Fibroblast of the conjunctiva (primary cell): ENCODE results near the gene C19orf44.
"Not testable (repeated sequence)": the region's sequence is repeated elsewhere in the genome, so short reads cannot be mapped to it uniquely, and the experiment has no call there.

ENCODE experiments used
- DNase-seq: peaks from one replicate; pipeline ENCODE4 v3.0.0-alpha.2; 2010; ENCODE audit warnings: low read depth

Gene C19orf44

GRCh38 chr19:16495982-16496612 lies at the start of gene C19orf44, which contains the start of gene CALR3:
Gene C19orf44, plus strand, starts transcription at chr19:16496394. Its CDS starts 4,399 bp downstream, at chr19:16500793.
Gene CALR3, minus strand, starts transcription at chr19:16496167. Its CDS starts 38 bp downstream, at chr19:16496129.
- DNase-seq = peak; percentile 98

GRCh38 chr19:16446724-16447368 lies 49.3 kb upstream of the C19orf44 start:
- DNase-seq = peak; percentile 75

GRCh38 chr19:16448872-16449271 lies 47.3 kb upstream of the C19orf44 start:
- DNase-seq = not testable (repeated sequence)

DNA sequence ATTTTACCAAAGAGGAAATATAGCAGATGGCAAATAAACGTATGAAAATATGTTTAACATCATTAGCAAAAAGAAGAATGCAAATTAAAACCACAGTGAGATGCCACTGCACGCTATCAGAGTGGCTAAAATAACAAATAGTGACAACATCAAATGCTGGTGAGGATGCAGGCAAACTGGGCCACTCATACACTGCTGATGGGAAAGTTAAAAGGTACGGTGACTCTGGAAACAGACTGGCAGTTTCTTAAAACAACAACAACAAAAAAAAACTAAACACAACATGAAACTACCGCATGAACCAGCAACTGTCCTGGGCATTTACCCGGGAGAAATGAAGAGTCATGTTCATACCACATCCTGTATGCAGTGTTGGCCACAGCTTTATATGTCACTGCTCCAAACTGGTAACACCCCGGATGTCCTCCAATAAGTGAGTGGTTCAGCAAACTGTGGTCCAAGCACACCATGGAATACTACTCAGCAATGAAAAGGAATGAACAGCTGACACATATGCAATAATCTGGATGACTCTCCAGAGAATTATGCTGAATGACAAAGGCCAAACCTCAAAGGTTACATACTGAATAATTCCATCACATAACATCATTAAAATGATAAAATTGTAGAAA lies 46.7 kb upstream of the C19orf44 start:
- no peak for DNase-seq

GRCh38 chr19:16452325-16452724 lies 43.9 kb upstream of the C19orf44 start:
- no peak for DNase-seq

DNA sequence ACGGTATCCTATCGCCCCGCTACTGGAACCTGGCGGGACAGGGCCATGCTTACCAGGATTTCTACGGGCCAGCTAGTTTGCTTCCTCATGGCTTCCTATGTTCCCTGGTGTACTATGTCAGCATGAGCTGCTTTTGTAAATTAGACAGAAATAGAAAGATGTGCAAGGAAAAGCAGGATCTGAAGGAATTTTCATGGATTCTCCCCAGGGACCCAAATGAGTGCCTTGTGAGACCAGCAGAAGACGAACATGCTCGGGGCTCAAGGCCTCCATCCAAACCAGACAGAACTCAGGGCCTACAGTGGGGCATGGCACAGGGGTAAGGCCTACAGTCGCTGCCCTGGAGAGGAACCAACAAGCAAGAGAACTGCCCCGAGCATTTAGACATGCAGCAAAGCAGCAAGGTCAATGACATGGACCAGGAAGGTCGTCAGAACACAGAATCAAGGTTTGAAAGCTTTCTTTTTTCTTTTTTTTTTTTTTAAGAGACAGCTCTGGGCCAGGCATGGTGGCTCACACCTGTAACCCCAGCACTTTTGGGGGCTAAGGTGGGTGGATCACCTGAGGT lies 41.8 kb upstream of the C19orf44 start:
- DNase-seq = no peak

DNA sequence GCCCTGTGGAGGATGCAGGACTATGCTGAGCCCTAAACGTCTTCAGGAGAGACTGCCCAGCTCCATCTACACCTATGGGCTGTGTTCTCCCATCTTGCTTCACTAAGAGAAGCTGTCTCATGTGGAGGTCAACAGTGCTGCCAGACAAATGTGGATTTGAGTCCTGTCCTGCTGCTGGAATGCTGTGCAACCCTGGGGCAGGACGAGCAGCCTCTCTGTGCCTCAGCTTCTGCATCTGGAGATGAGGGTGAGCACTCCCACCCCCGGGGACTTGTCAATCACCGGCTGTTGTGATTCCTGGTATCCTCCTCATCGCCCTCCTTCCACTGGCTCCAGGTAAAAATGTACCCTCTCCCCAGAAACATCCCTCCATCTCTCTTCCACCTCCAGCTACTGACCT lies 40.7 kb upstream of the C19orf44 start:
- no peak for DNase-seq

GRCh38 chr19:16456652-16457194 lies 39.5 kb upstream of the C19orf44 start:
- no peak for DNase-seq

DNA sequence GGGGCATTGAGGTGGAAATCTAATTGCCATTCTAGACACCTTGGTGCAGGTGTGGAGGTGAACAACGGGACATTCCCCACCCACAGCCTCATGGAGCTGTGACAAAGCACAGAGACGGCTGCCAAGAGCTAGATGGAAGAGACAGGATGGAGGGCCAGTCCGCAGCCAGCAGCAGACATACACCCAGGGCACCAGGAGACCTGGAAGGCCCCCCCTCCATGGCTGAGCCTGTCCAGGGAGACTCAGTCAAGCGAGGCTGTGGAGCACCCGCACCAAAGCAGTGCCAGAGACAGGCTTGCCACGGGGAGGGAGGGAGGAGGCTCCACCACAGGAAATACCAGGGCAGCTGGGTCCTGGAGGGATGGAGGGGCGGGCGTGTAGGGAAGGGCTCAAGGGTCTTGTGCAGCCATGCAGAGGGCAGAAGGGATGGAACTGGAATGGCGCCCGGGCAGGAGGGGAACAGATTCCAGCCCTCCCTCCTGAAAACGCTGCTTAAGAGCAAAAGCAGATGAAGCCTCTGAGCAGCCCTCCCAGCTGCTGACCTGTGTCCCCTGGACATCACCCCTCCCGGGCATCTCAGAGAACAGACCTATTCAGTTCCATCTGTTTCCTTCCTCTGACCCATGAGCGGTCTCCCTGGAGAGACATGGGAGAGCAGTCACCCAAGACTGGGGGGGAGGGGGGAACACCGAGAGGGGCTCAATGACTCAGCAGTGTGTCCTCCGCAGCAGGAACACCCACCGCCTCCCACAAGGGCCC lies 38.8 kb upstream of the C19orf44 start:
- no peak for DNase-seq

DNA sequence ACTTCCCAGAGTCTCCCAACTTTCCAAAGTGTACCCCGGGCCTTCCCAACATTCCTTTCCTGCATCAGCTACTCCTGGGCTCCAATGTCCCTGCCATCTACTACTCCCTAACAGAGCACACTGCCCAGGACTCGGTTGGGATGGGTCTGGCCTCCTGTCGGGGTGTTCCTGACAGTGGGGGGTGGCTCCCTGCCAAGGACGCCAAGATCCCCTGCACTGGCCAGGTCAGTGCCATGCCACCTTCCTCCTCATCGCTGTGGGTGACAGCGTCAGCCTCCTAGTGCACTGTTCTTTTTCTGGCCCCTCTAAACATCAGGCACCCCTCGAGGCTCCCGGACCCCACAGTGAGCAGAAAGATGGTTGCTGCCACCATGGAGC lies 38.3 kb upstream of the C19orf44 start:
- DNase-seq = no peak

GRCh38 chr19:16458391-16459341 lies 37.5 kb upstream of the C19orf44 start:
- no peak for DNase-seq

GRCh38 chr19:16459680-16460079 lies 36.5 kb upstream of the C19orf44 start:
- DNase-seq = no peak

- DNase-seq = no peak
Measured at GRCh38 chr19:16460454-16460853, 35.7 kb upstream of the C19orf44 start.

DNA sequence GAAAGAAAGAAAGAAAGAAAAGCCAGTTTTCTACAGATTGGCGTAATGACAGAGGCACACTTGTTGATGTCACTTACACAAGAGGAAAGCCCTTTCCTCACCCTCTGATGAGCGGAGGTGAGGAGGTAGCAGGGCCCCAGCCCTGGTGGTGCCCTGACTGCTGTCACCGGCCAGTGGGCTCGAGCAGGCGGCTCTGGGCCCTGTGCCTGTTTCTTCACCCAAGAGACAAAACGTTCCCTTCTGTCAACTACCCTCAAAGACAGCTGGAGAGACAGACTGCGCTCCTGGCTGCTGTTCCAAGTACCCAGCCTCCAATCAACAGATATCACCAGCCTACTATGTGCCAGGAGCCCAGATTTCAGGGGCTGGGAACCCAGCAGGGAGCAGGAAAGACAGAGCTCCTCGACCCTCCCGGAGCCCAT lies 34.6 kb upstream of the C19orf44 start:
- DNase-seq = no peak

DNA sequence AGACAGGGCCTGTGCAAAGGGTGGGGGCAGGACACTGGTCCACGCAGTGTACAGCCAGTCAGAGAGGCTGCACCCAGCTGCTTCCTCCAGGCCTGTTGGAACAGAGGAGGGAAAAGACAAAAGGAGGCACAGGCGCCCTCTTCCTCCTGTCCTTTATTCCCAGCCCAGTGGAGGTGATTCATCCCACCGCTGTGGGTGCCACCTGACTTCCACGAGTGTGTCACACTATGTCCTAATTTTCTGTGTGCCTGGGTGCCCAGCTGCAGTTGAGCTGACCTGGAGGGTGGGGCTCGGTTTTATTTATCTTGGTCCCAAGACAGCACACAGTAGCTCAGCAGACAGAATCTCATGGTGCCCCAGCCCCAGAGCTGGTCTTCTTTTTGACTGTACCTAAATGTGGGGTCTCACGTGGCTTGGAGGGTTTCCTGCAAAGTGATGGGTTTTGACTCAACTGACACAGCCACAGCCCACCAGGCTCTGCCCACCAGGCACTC lies 33.4 kb upstream of the C19orf44 start:
- no peak for DNase-seq

- DNase-seq = no peak
Measured at GRCh38 chr19:16463341-16463990, 32.7 kb upstream of the C19orf44 start.

DNA sequence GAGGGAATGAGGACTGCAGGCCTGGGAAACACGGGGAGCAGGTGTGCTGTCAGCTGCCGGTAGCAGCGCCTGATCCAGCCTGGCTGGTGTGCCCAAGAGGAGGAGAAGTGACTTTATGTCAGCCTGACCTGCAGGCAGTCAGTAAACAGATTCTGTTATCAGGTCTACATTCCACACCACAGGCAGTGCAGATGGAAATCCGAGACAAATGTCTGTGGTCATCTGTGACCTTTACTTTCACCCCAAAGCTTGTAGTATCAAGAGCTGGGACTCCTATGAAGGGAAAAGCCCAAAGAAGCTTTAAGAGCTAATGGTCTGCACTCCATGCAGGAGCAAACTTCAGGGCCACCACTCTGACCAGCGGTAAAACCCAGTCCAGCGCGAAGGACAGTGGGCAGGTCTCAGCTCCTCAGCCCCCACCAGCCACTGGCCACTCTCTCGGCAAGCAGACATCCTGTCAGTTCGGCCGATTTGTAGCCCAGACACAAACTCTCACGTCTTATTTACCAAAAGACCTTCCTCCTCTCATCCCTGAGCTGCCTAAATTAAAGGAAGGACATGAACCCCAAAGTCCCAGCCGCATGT lies 32.1 kb upstream of the C19orf44 start:
- no peak for DNase-seq

DNA sequence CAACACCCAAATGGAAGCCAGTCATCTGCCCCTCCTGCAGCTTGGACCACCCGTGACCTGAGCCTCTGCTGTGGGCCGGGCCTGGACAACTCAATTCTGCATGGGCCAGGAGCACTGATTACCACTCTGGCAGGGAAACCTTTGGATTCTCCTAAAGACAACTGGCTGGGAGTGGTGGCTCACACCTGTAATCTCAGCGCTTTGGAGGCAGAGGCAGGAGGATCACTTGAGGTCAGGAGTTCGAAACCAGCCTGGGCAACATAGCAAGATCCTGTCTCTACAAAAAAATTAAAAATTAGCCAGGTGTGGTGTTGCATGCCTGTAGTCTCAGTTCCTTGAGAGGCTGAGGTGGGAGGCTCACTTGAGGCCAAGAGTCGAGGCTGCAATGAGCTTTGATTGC lies 31.0 kb upstream of the C19orf44 start:
- DNase-seq = no peak

DNA sequence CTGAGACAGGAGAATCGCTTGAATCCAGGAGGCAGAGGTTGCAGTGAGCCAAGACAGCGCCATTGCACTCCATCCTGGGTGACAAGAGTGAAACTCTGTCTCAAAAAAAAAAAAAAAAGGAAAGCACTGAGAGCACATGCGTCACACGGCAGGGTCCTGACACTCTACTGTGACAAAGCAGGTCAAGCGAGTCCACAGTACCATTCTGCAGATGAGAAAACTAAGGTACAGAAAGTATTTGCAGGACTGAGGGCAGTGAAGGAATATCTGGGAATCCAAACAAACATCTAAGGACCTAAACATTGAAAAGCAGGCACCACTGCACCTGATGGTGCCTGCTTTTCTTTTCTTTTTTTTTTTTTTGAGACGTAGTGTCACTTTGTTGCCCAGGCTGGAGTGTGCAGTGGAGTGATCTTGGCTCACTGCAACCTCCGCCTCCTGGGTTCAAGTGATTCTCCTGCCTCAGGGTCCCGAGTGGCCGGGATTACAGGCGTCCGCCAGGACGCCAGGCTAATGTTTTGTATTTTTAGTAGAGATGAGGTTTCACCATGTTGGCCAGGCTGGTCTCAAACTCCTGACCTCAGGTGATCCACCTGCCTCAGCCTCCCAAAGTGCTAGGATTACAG lies 29.3 kb upstream of the C19orf44 start:
- DNase-seq = not testable (repeated sequence)
